PC-9 (cell line): ENCODE data around the gene FBP1.

Source experiments
- CTCF ChIP-seq: fragments of 200-600 bp; sonication (generic); conservative IDR thresholded peaks from 2 replicates; pipeline ENCODE4 v1.6.1; 2017; ENCODE audit warnings: mixed run types, antibody characterized with exemption, mild to moderate bottlenecking, moderate library complexity
- EZH2 ChIP-seq: fragments of 200-600 bp; sonication (generic); IDR thresholded peaks from 2 replicates; pipeline ENCODE4 v1.8.0; 2017; ENCODE audit warnings: antibody characterized with exemption, low read depth

- TF ChIP-seq CTCF: no peak
- no peak for TF ChIP-seq EZH2
Measured at GRCh38 chr9:94663140-94663539, 23.8 kb upstream of the FBP1 start.
